Measurements from ENCODE around the gene SMG1.
A peak's percentile ranks its signal among the peaks of the same experiment; 100 is the strongest.
"Not testable (repeated sequence)": the region's sequence is repeated elsewhere in the genome, so short reads cannot be mapped to it uniquely, and the experiment has no call there.

The SMG1 gene

DNA sequence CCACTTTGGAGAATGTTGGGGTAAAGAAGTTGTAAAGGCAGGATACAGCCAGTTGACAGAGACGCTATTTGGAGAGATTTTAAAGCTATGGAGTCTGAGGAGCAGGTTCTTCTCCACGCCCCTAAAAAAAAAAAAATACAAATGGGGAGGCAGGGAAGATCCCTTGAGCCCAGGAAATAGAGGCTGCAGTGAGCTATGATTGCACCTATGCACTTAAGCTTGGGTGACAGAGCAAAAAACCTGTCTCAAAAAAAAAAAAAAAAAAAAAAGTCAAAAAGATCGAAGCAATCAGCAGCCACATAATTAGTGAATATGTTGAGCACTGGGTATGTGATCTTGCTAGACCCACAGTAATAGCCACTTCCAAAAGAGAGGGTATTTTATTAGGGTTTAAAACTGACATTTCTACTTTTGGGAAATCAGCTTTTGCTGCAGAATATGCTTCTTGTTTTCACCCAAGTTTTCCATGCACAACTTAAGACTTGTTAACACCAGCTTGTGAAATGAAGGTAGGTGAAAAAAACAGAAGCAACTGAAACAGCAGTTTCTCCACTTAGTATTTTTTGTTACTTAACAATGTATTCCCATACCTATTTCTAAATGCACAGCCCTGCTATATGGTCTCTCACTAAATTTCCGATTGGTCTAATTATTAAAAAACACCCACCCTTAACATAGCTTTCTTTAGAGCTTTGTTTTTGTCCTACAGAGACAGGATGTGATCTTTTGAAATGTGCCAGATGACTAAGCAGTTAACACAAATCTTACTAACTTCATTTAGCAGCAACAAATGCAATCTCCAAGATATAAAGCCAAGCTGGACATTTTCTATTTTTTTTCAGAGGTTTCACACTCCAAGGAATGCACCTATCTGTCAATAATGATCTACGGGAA is 122.4 kb downstream of the SMG1 start:
- no peak overlapping the region for H3K4me3 ChIP-seq (ENCODE audit: low read depth, low read length)
- no peak for DNase-seq (ENCODE audit: low read depth)

DNA sequence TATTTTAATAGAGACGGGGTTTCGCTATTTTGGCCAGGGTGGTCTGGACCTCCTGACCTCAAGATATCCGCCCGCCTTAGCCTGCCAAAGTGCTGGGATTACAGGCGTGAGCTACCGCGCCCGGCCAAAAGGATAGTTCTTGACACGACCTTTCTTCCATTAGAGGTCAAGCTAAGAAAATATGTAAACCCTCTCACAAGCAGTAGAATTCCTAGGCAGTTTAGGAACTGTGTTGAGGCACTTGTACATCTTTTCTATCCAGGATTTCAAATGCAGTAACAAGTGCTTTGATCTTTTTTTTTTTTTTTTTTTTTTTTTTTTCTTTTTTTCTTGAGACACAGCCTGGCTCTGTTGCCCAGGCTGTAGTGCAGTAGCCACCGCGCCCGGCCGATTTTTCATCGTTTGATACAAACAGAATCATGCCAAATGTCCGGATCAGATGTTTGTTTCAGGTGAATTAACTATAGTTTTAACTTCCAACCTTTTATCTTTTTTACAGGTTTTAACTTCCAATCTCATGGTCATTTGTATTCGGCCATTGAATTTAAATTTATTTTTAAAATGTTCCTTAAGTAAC is 123.4 kb downstream of the SMG1 start:
- H3K4me3 ChIP-seq (ENCODE audit: low read depth, low read length) = no peak overlapping the region
- no peak for DNase-seq (ENCODE audit: low read depth)

DNA sequence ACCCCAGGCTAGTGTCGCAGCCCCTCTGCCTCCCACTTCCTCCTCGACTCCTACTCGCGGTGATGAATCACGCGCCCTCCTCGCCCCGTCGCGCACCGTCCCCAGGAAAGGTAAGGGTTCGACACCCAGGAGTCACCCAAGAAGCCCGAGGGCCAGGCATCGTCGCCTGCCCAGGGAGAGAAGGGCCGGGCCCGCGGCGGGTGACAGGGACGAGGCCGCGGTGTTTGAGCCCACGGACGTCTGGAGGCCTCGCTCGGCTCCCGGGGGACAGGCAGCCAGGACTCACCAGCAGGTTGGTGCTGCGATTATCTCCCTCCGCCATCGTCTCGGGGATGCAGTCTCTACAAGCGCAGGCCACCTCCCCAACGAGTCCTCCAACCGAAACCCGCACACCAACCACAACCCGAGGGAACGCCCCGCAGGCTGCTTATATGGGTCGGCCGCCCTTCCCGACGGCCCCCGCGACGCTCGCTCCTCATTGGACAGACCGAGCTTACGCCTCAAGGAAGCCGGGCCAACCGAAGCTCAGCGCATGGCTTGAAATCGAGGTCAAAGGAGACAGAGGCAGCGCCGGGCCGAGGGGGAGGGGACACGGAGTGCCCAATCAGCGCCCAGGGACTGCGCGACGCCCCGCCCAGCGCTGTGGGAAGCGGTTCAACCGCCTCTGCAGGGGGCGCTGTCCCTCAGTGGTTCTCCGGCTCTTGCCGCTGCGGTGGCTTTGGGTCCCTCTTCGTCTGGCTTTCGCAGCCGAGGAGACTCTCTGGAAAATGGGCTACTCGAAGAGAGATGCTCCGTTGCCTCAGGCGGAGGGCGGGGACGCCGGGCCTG is 124.8 kb downstream of the SMG1 start, which contains the start of gene ARL6IP1:
Gene ARL6IP1, minus strand, starts transcription at position 405 of the 828 bp plus-strand sequence. Its CDS starts 83 bp downstream, at position 322.
- peak within 1 kb of the TSS; percentile 96 for H3K4me3 ChIP-seq (ENCODE audit: low read depth, low read length)

GRCh38 chr16:18800775-18801144 is 125.4 kb downstream of the SMG1 start:
- no peak for DNase-seq (ENCODE audit: low read depth)
- H3K4me3 ChIP-seq (ENCODE audit: low read depth, low read length) = peak overlapping the region; percentile 96

More for the DNA sequence above, 124.8 kb downstream of the SMG1 start, which contains the start of gene ARL6IP1:
- DNase-seq (ENCODE audit: low read depth) = peak; percentile 98

GRCh38 chr16:18800293-18800692 is 125.9 kb downstream of the SMG1 start:
- H3K4me3 ChIP-seq (ENCODE audit: low read depth, low read length) = peak overlapping the region; percentile 96
- DNase-seq (ENCODE audit: low read depth) = no peak

- H3K4me3 ChIP-seq (ENCODE audit: low read depth, low read length) = peak overlapping the region; percentile 96
- no peak for DNase-seq (ENCODE audit: low read depth)
Measured at GRCh38 chr16:18799500-18799899, 126.7 kb downstream of the SMG1 start.

GRCh38 chr16:18797746-18798145 is 128.5 kb downstream of the SMG1 start:
- no peak overlapping the region for H3K4me3 ChIP-seq (ENCODE audit: low read depth, low read length)
- no peak for DNase-seq (ENCODE audit: low read depth)

DNA sequence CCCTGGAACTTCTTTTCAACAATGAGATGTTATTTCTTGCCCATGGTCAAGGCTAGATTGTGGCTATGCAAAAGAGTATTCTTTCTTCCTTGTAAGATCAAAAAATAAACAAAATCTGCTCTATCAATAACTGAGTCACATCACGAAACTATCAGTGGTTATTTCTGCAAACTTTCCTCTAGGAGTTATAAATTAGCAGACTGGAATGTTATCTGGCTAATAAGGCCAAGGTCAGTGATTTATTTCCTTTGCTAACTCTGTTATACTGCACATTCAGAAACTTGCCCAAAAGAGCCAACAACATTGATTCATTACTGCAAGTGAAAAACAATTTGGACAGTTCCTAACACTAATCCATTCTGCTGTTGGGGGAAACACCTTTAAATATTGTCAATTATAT is 129.8 kb downstream of the SMG1 start:
- no peak overlapping the region for H3K4me3 ChIP-seq (ENCODE audit: low read depth, low read length)
- DNase-seq (ENCODE audit: low read depth) = no peak

GRCh38 chr16:18792836-18793433 is 133.3 kb downstream of the SMG1 start:
- no peak overlapping the region for H3K4me3 ChIP-seq (ENCODE audit: low read depth, low read length)
- no peak for DNase-seq (ENCODE audit: low read depth)

DNA sequence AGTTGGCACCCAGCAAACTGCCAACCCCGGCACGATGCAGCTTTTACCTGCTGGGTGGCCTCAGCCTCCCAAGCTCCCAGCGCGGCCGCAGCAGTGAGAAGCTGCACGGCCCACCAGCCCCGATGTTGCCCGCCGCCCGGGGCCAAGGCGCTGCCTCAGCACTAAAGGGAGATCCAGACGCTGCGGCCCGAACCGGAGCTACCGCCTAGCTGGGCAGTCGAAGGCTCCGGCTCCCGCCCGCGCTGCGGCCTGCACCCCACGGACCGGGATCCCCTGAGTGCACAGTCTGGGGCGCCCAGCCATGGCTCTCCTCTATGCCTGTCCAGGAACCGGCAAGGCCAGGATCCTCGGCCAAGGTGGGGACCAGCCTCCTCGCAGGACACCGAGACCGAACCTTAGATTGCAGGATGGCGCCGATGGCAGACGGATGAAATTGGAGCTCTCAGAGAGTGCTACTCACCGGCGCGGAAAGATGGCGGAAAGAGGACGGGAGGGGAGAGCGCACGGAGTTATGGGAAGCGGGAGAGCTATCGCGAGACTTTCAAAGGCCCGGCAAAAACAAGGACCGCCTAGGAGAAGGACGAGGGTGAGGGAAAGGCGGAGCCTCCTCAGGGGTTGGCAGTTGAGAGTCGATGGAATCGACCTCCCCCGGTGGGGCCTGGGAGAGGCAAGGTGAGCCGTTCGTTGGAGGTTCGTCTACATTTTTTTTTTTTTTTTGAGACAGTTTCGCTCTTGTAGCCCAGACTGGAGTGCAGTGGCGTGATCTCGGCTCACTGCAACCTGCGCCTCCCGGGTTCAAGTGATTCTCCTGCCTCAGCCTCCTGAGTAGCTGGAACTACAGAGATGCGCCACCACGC is 136.1 kb downstream of the SMG1 start, which contains the start of gene RPS15A:
Gene RPS15A, minus strand, starts transcription at position 485 of the 857 bp plus-strand sequence. CDS start 1,221 bp downstream, outside the sequence.
- peak within 1 kb of the TSS; percentile 92 for H3K4me3 ChIP-seq (ENCODE audit: low read depth, low read length)
- DNase-seq (ENCODE audit: low read depth) = peak; percentile 92

DNA sequence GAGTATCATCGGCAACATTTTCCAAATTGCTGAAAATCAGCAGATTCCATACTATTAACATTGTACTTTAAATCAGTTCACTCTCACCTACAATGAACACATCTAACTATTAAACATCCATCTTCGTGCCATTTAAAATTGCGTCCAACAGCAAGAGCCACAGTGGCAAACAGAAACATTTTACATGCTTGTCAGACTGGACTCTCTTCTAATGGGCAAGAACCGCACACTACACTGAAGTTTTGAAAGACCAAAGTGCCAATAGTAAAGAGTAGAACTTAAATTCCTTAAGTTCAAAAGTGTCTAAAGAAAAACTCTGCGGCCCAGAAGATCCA is 136.7 kb downstream of the SMG1 start:
- H3K4me3 ChIP-seq (ENCODE audit: low read depth, low read length) = peak overlapping the region; percentile 92
- DNase-seq (ENCODE audit: low read depth) = no peak

DNA sequence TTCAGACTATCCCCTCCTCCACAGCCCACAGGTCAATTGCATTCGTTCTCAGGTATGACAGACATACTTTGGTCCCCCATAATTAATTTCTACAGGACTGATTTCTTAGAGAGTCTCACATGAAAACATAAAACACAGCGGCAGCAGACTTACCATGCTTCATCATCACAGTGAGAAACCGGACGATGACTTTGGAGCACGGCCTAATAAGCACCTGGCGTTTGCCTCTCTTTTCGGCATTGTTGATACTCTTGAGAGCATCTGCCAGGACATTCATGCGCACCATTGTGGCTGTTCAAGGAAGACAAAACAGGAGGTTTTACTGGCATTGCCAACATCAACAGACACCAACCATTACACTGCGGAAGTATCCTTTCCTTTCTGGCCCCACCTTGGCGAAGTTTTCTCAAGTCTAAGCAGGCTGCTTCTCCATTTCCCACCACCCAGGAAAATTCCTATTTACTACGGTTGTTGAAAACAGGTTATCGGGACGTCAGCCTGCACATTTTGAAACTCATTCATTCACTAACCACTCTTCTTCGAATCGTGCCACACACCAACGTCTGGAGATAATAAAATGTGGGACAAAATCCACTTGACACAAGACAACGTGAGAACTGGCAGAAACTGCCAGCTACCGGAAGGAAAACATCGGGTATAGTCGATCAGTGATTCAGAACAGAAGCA is 137.2 kb downstream of the SMG1 start:
- H3K4me3 ChIP-seq (ENCODE audit: low read depth, low read length) = peak overlapping the region; percentile 92
- no peak for DNase-seq (ENCODE audit: low read depth)

GRCh38 chr16:18784917-18785623 is 141.1 kb downstream of the SMG1 start:
- no peak for DNase-seq (ENCODE audit: low read depth)
- H3K4me3 ChIP-seq (ENCODE audit: low read depth, low read length) = no peak overlapping the region

GRCh38 chr16:18783430-18784341 is 142.5 kb downstream of the SMG1 start:
- DNase-seq (ENCODE audit: low read depth) = no peak
- H3K4me3 ChIP-seq (ENCODE audit: low read depth, low read length) = no peak overlapping the region

DNA sequence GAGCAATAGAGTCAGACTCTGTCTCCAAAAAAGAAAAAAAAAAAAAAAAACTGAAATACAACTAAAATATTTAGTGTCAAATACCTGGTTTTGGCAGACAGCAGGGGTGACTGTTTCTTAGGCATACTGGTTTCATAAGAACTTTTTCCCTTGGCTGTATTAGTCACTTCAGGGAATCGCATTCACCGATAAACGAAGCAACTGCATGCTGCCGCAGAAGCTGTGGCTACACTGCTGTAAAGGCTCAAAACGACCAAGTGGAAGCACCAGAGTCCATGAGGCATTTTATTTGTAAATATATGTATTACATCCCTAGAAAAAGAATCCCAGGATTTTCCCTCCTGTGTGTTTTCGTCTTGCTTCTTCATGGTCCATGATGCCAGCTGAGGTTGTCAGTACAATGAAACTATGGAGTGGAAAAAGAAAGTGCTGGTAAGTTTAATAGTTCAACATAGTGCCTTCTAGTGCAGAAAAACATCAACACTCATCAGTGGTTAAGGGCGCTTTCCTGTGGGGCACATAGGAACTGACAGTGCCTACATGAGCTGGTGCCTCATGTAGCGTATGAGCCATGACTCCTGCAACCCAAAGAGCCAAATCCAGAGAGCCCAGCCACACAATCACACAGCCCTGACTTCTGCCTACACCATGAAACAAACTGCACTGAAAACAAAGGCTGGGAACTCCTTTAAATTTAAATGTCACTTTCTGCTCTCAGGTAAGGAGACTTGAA is 143.3 kb downstream of the SMG1 start:
- H3K4me3 ChIP-seq (ENCODE audit: low read depth, low read length) = no peak overlapping the region
- no peak for DNase-seq (ENCODE audit: low read depth)

- not testable (repeated sequence) for H3K4me3 ChIP-seq (ENCODE audit: low read depth, low read length); DNase-seq (ENCODE audit: low read depth)
Measured at GRCh38 chr16:18781232-18781631, 145.0 kb downstream of the SMG1 start.
